ENCODE results near the gene WTAP. TPM values are rescaled to one million over a fixed set of nuclear protein-coding genes. Genes with fewer than 3 reads are reported as not detected.
"Not testable (repeated sequence)": the region's sequence is repeated elsewhere in the genome, so short reads cannot be mapped to it uniquely, and the experiment has no call there.

Gene WTAP
- total RNA-seq, 2 donors from 2014 or later, result 73.7 to 84.1 TPM

DNA sequence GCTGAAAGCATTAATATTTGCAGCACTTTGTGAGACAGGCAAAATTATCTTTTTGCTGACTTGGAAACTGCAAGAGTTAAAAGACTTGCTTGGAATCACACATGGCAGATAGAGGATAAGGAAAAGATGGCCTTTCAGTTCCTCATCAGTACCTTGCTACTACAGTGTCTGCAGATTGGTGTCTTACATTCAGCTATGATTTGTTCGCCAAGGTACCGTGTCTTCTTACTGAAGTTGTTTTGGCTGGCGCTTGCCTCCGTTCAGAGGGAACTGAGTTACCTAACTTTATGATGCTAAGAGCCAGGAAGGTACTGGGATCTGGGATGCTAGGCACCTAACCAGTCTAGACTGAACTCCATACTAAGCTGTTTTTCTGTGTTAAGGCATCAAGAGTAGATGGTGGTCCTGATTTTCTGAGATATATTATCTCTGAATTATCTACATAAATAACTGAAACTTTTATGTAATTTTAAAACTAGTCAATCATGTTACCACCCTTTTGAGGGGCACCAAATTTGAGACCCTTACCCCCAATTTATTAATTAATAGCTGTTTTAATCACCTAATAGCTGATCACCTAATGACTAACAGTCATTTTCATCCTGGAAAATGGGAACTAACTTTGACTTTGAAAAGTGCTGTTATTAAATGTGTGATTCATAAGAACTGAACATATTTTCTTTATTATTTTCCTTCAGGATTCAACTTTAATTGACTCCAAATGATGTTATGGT lies 2.5 kb downstream of the WTAP start:
- Histone ChIP-seq H3K27ac (no peak overlapping the region), H3K9me3 (no peaks in the 10 kb centered on the region), H3K4me3 (peak overlapping the region; percentile 86), H3K9ac (ENCODE audit: low read depth in 2 of 2, low read length in 2 of 2) (no peak overlapping the region), H3K36me3 (no peaks in the 10 kb centered on the region), H3K4me1 (peaks cover 4% of the 10 kb centered on the region), H3K27me3 (no peaks in the 10 kb centered on the region)
- TF ChIP-seq, protein P1, sequence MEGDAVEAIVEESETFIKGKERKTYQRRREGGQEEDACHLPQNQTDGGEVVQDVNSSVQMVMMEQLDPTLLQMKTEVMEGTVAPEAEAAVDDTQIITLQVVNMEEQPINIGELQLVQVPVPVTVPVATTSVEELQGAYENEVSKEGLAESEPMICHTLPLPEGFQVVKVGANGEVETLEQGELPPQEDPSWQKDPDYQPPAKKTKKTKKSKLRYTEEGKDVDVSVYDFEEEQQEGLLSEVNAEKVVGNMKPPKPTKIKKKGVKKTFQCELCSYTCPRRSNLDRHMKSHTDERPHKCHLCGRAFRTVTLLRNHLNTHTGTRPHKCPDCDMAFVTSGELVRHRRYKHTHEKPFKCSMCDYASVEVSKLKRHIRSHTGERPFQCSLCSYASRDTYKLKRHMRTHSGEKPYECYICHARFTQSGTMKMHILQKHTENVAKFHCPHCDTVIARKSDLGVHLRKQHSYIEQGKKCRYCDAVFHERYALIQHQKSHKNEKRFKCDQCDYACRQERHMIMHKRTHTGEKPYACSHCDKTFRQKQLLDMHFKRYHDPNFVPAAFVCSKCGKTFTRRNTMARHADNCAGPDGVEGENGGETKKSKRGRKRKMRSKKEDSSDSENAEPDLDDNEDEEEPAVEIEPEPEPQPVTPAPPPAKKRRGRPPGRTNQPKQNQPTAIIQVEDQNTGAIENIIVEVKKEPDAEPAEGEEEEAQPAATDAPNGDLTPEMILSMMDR (IDR thresholded peaks at IDR 0.05), result no peak
- intact Hi-C loops (cut with DNase I), result loop anchor here (5.0 kb wide), 1 partner anchor 37 kb away; the partner anchor contains the start of gene SOD2
- DNase-seq, result no peak

GRCh38 chr6:159730332-159730676 lies 3.0 kb downstream of the WTAP start:
- TF ChIP-seq, protein P1 (IDR thresholded peaks at IDR 0.05), result no peak
- no peaks in the 10 kb centered on the region for H3K36me3 ChIP-seq
- no peak for DNase-seq
- no peaks in the 10 kb centered on the region for H3K9me3 ChIP-seq
- H3K4me1 ChIP-seq, result peaks cover 4% of the 10 kb centered on the region
- no peak overlapping the region for H3K9ac ChIP-seq (ENCODE audit: low read depth in 2 of 2, low read length in 2 of 2)
- H3K27me3 ChIP-seq, result no peaks in the 10 kb centered on the region
- no peak overlapping the region for H3K27ac ChIP-seq
- no peak overlapping the region for H3K4me3 ChIP-seq
- intact Hi-C loops (cut with DNase I), result no loop called here

DNA sequence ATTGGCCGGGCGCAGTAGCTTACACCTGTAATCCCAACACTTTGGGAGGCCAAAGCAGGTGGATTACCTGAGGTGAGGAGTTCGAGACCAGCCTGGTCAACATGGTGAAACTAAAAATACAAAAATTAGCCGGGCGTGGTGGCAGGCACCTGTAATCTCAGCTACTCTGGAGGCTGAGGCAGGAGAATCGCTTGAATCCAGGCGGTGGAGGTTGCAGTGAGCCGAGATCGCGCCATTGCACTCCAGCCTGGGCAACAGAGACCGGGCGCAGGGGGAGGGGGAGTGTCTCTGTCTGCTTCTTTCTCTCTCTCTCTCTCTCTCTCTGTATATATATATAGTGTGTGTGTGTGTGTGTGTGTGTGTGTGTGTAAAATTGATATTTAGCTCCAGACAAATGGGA lies 5.2 kb downstream of the WTAP start:
- H3K4me3 ChIP-seq; H3K4me1 ChIP-seq; H3K27me3 ChIP-seq; H3K9ac ChIP-seq (ENCODE audit: low read depth in 2 of 2, low read length in 2 of 2); DNase-seq; intact Hi-C loops (cut with DNase I); H3K36me3 ChIP-seq; H3K9me3 ChIP-seq; H3K27ac ChIP-seq: not testable (repeated sequence)

DNA sequence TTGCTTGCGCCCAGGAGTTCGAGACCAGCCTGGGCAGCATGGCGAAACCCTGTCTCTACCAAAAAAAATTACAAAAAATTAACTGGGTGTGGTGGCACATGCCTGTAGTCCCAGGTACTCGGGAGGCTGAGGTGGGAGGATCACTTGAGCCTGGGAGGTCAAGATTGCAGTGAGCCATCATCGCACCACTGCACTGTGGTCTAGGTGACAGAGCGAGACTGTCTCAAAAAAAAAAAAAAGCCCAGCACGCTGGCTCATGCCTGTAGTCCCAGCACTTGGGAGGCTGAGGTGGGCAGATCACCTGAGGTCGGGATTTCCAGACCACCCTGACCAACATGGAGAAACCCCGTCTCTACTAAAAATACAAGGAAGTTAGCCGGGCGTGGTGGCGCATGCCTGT lies 6.1 kb downstream of the WTAP start:
- H3K4me1 ChIP-seq; intact Hi-C loops (cut with DNase I); H3K36me3 ChIP-seq; DNase-seq; H3K27me3 ChIP-seq; H3K27ac ChIP-seq; H3K4me3 ChIP-seq; H3K9me3 ChIP-seq; H3K9ac ChIP-seq (ENCODE audit: low read depth in 2 of 2, low read length in 2 of 2): not testable (repeated sequence)

- no peaks in the 10 kb centered on the region for H3K9me3 ChIP-seq
- H3K4me1 ChIP-seq, result no peaks in the 10 kb centered on the region
- no peak overlapping the region for H3K9ac ChIP-seq (ENCODE audit: low read depth in 2 of 2, low read length in 2 of 2)
- H3K4me3 ChIP-seq, result no peak overlapping the region
- H3K27ac ChIP-seq, result no peak overlapping the region
- DNase-seq, result no peak
- TF ChIP-seq, protein P1 (IDR thresholded peaks at IDR 0.05), result no peak
- H3K27me3 ChIP-seq, result no peaks in the 10 kb centered on the region
- no peaks in the 10 kb centered on the region for H3K36me3 ChIP-seq
- intact Hi-C loops (cut with DNase I), result no loop called here
Observed at GRCh38 chr6:159736908-159737307, 9.6 kb downstream of the WTAP start.

GRCh38 chr6:159739341-159739740 lies 12.0 kb downstream of the WTAP start:
- Histone ChIP-seq H3K27ac (no peak overlapping the region), H3K4me1 (no peaks in the 10 kb centered on the region), H3K36me3 (peaks cover 8% of the 10 kb centered on the region), H3K9ac (ENCODE audit: low read depth in 2 of 2, low read length in 2 of 2) (no peak overlapping the region), H3K9me3 (no peaks in the 10 kb centered on the region), H3K4me3 (no peak overlapping the region), H3K27me3 (no peaks in the 10 kb centered on the region)
- TF ChIP-seq, protein P1 (IDR thresholded peaks at IDR 0.05), result no peak
- DNase-seq, result no peak
- intact Hi-C loops (cut with DNase I), result no loop called here
